GM12878 (cell line): ENCODE results near the gene FANCB. TPM values are rescaled to one million over a fixed set of nuclear protein-coding genes. Genes with fewer than 3 reads are reported as not detected.
A peak's percentile ranks its signal among the peaks of the same experiment; 100 is the strongest.

Experiments used
- ATAC-seq: fragments of 200-7000 bp; cut with Tn5 transposase; 3 replicates; pipeline ENCODE4 v1.9.1; 2020; ENCODE audit warnings: mild to moderate bottlenecking, moderate library complexity
- BruUV-seq: library from RNA; stranded (reverse); fragments of 400-500 nt; replicated peaks from 2 replicates; lab custom pipeline; 2021; lab: Mats Ljungman, UMichigan
- CTCF ChIA-PET: fragments of 300-600 bp; sonication (Branson Sonifier 250); formaldehyde crosslinking; extraction: SDS; loops from one replicate; lab custom pipeline; 2021; ENCODE audit warnings: inconsistent platforms; lab: Yijun Ruan, JAX
- POLR2A ChIA-PET: fragments of 350-600 bp; formaldehyde crosslinking; extraction: SDS; loops from one replicate; lab custom pipeline; 2021; ENCODE audit warnings: inconsistent platforms; lab: Charles Lee
- RAD21 ChIA-PET: fragments of 300-600 bp; sonication (Branson Sonifier 250); formaldehyde crosslinking; loops from one replicate; lab custom pipeline; 2023; ENCODE audit warnings: antibody characterized with exemption; ENCODE audit not compliant: unreplicated experiment; lab: Charles Lee
- SMC1A ChIA-PET: fragments of 300-600 bp; sonication (Branson Sonifier 250); formaldehyde crosslinking; loops from one replicate; lab custom pipeline; 2023; ENCODE audit not compliant: unreplicated experiment, uncharacterized antibody; lab: Charles Lee
- DNase-seq: peaks from one replicate; pipeline ENCODE4 v3.0.0-alpha.2; 2011; ENCODE audit warnings: low read depth, low spot score
- FAIRE-seq: peaks from 3 replicates; lab custom pipeline; 2011; peaks lifted over from hg19 to GRCh38; lab: Jason Lieb, UNC
- H2AFZ ChIP-seq: 2 replicates; pipeline ENCODE4 v1.6.0; 2011; ENCODE audit warnings: low read depth, low read length, control low read depth; ENCODE audit not compliant: control insufficient read depth
- H3K27ac ChIP-seq: 2 replicates; pipeline ENCODE4 v1.5.1; 2011; ENCODE audit warnings: control low read depth; ENCODE audit not compliant: control insufficient read depth, insufficient read depth
- H3K27me3 ChIP-seq, 2 experiments: replicated peaks in 1 of 2; 2 replicates each; pipeline versions ENCODE4 v1.6.0 to v1.6.1; 2011; ENCODE audit warnings: low read length in 1 of 2; ENCODE audit not compliant: control insufficient read depth in 2 of 2, insufficient read depth in 2 of 2
- H3K36me3 ChIP-seq, 2 experiments: 2 replicates each; pipeline ENCODE4 v1.5.1; 2011; ENCODE audit warnings: low read length in 1 of 2; ENCODE audit not compliant: control insufficient read depth in 2 of 2, insufficient read depth in 2 of 2
- H3K4me1 ChIP-seq: 2 replicates; pipeline ENCODE4 v1.6.1; 2011; ENCODE audit warnings: mild to moderate bottlenecking, low read length, moderate library complexity, mixed read lengths; ENCODE audit not compliant: control insufficient read depth, insufficient read depth
- H3K4me2 ChIP-seq: 2 replicates; pipeline ENCODE4 v1.6.0; 2011; ENCODE audit warnings: control low read depth; ENCODE audit not compliant: control insufficient read depth, insufficient read depth
- H3K4me3 ChIP-seq: fragments of 200-600 bp; sonication (generic); 2 replicates; pipeline ENCODE4 v1.5.1; 2016
- H3K79me2 ChIP-seq: 2 replicates; pipeline ENCODE4 v1.6.0; 2011; ENCODE audit warnings: low read length; ENCODE audit not compliant: control insufficient read depth, insufficient read depth
- H3K9ac ChIP-seq: 2 replicates; pipeline ENCODE4 v1.8.0; 2011; ENCODE audit warnings: low read length, control low read depth, mixed read lengths; ENCODE audit not compliant: control insufficient read depth, insufficient read depth
- H3K9me3 ChIP-seq: replicated peaks from 3 replicates; pipeline ENCODE4 v1.5.1; 2011; ENCODE audit warnings: mild to moderate bottlenecking, low read length; ENCODE audit not compliant: control insufficient read depth, insufficient read depth
- H4K20me1 ChIP-seq: 2 replicates; pipeline ENCODE4 v1.6.0; 2011; ENCODE audit not compliant: control insufficient read depth, insufficient read depth
- BACH1 ChIP-seq: fragments of 450-650 bp; IDR thresholded peaks from 2 replicates; pipeline ENCODE4 v1.6.1; 2017; ENCODE audit warnings: mild to moderate bottlenecking, borderline replicate concordance
- BCL11A ChIP-seq: IDR thresholded peaks from 2 replicates; pipeline ENCODE4 v1.6.1; 2011; ENCODE audit warnings: low read depth, low read length
- EP300 ChIP-seq, 2 experiments: fragments of 150-350 bp in 1 of 2; IDR thresholded peaks; 2 replicates each; pipeline ENCODE4 v1.6.1; 2011 to 2012; ENCODE audit warnings: low read depth in 2 of 2, low read length in 2 of 2, borderline replicate concordance in 1 of 2, improper control_type of control experiment in 1 of 2, inconsistent platforms in 1 of 2; ENCODE audit not compliant: control insufficient read depth in 1 of 2
- KDM1A ChIP-seq: fragments of 200-600 bp; sonication (generic); IDR thresholded peaks from 2 replicates; pipeline ENCODE4 v1.6.1; 2016; ENCODE audit warnings: borderline replicate concordance
- LARP7 ChIP-seq: fragments of 450-650 bp; IDR thresholded peaks from 2 replicates; pipeline ENCODE4 v1.6.1; 2017; ENCODE audit warnings: mild to moderate bottlenecking
- NFIC ChIP-seq: IDR thresholded peaks from 2 replicates; pipeline ENCODE4 v1.6.1; 2012; ENCODE audit warnings: low read depth, mild to moderate bottlenecking, inconsistent platforms, low read length, moderate library complexity
- PAX8 ChIP-seq: fragments of 450-650 bp; IDR thresholded peaks from 2 replicates; pipeline ENCODE4 v1.6.1; 2017; ENCODE audit warnings: mild to moderate bottlenecking, moderate library complexity
- PBX3 ChIP-seq: IDR thresholded peaks from 2 replicates; pipeline ENCODE4 v1.6.1; 2011; ENCODE audit warnings: mild to moderate bottlenecking, low read depth, low read length, moderate library complexity; ENCODE audit not compliant: insufficient replicate concordance
- POLR2AphosphoS2 ChIP-seq: IDR thresholded peaks from 2 replicates; pipeline ENCODE4 v1.6.1; 2011; ENCODE audit warnings: low read depth, mild to moderate bottlenecking, low read length, improper control_type of control experiment, moderate library complexity
- RAD51 ChIP-seq: fragments of 450-650 bp; IDR thresholded peaks from 2 replicates; pipeline ENCODE4 v1.6.1; 2016; ENCODE audit warnings: moderate library complexity, mild to moderate bottlenecking, inconsistent platforms
- RB1 ChIP-seq: fragments of 450-650 bp; formaldehyde crosslinking; IDR thresholded peaks from 2 replicates; pipeline ENCODE4 v1.6.1; 2017; ENCODE audit warnings: mild to moderate bottlenecking, borderline replicate concordance
- RELB ChIP-seq: fragments of 450-650 bp; IDR thresholded peaks from 2 replicates; pipeline ENCODE4 v1.6.1; 2017; ENCODE audit warnings: low read depth, mild to moderate bottlenecking, moderate library complexity
- SREBF1 ChIP-seq: IDR thresholded peaks from 2 replicates; pipeline ENCODE4 v1.6.1; 2012; ENCODE audit warnings: mild to moderate bottlenecking, low read length
- ZNF687 ChIP-seq: fragments of 450-650 bp; IDR thresholded peaks from 2 replicates; pipeline ENCODE4 v1.6.1; 2017; ENCODE audit warnings: mild to moderate bottlenecking, moderate library complexity
- ZSCAN29 ChIP-seq: fragments of 450-650 bp; IDR thresholded peaks from 2 replicates; pipeline ENCODE4 v1.6.1; 2017; ENCODE audit warnings: mild to moderate bottlenecking, moderate library complexity
- in situ Hi-C: fragments of 300-500 bp; cut with MboI; formaldehyde crosslinking; loops from 9 replicates; pipeline ENCODE4 v1.14.3; 2018; ENCODE audit warnings: mixed read lengths
- intact Hi-C: fragments of 100-400 bp; cut with micrococcal nuclease; formaldehyde crosslinking; loops from one replicate; pipeline ENCODE4 v1.14.2; 2022; ENCODE audit not compliant: unreplicated experiment
- polyA plus RNA-seq, 11 experiments: library from polyadenylated mRNA; depleted of rRNA in 4 of 11; unstranded in 6 of 11; stranded (reverse) in 5 of 11; fragments of >200 nt; fragmentation: Nextera tagmentation in 4 of 11; fragmentation: Illumina TruSeq in 1 of 11; extraction: Ambion mirVana in 4 of 11; extraction: Trizol in 1 of 11; gene quantifications; 1 replicate in 1 of 11; 2 replicates in 10 of 11; pipeline versions ENCODE4 v1.2.1 to v1.2.3, GENCODE V29; 2011 to 2016; ENCODE audit warnings: inconsistent platforms in 2 of 11, missing spikeins in 2 of 11, low read depth in 1 of 11
- total RNA-seq, 4 experiments: library from RNA; depleted of rRNA in 3 of 4; stranded (reverse); fragments of >200 nt in 3 of 4; fragmentation: Illumina TruSeq in 1 of 4; extraction: Trizol in 1 of 4; gene quantifications; 2 replicates each; pipeline versions ENCODE4 v1.2.1 to v1.2.3, GENCODE V29; 2013 to 2021
- TF ChIP-seq, protein P1 (sequence below), 3 experiments: IDR thresholded peaks in 2 of 3; conservative IDR thresholded peaks in 1 of 3; 2 replicates each; pipeline ENCODE4 v1.5.1; 2011; ENCODE audit warnings: low read depth in 3 of 3, low read length in 3 of 3, mild to moderate bottlenecking in 3 of 3, control low read depth in 2 of 3, moderate library complexity in 2 of 3, inconsistent platforms in 1 of 3, mixed read lengths in 1 of 3; ENCODE audit not compliant: control insufficient read depth in 2 of 3, insufficient read depth in 1 of 3; ENCODE audit errors: extremely low read depth in 1 of 3

Gene FANCB
- total and polyA plus RNA-seq, 10 of the 15 experiments (the other 5 are each of a cell fraction or from before 2014, with no cell fraction given), result 3.0 to 14.6 (median 8.4) TPM

GRCh38 chrX:14899607-14900006 is 26.7 kb upstream of the FANCB start:
- no peaks in the 10 kb centered on the region for H3K79me2 ChIP-seq
- peak; percentile 92 for ATAC-seq
- ChIA-PET CTCF (interaction anchor here (1.2 kb wide), 1 partner anchor 14 kb away, joined by 3 read pairs; no protein-coding TSS in a partner anchor), RAD21 (no interaction called here), POLR2A (interaction anchor here (0.5 to 1.0 kb wide), 3 partner anchors 26 to 367 kb away, joined by 3 to 4 read pairs (median 3); partner anchors contain the start of genes FANCB and MOSPD2), SMC1A (interaction anchor here (1.2 to 1.4 kb wide), 3 partner anchors 9 to 14 kb away, joined by 3 to 5 read pairs (median 4); no protein-coding TSS in a partner anchor)
- H4K20me1 ChIP-seq, result no peaks in the 10 kb centered on the region
- H3K4me2 ChIP-seq, result no peak overlapping the region
- no peak for DNase-seq
- no peak overlapping the region for H3K27ac ChIP-seq
- H3K9ac ChIP-seq, result no peak overlapping the region
- H3K9me3 ChIP-seq, result no peaks in the 10 kb centered on the region; the same call in 2 of the 3 replicates
- H3K36me3 ChIP-seq, result no peaks in the 10 kb centered on the region
- no peak overlapping the region for H2AFZ ChIP-seq
- no peaks in the 10 kb centered on the region for H3K4me1 ChIP-seq
- no peak overlapping the region for H3K4me3 ChIP-seq
- in situ Hi-C loops, result loop anchor here (25.0 kb wide), 1 partner anchor 2012 kb away; no protein-coding TSS in a partner anchor
- no TSS peak for BruUV-seq
- no peaks in the 10 kb centered on the region for H3K27me3 ChIP-seq
- intact Hi-C loops, result no loop called here
- FAIRE-seq, result no peak
- no peak for TF ChIP-seq ZSCAN29
- TF ChIP-seq KDM1A, result no peak
- peak; percentile 39; the same call in 1 of the 2 replicates for TF ChIP-seq NFIC
- TF ChIP-seq LARP7, result no peak
- no peak for TF ChIP-seq SREBF1
- TF ChIP-seq PAX8, result no peak
- peak; percentile 44; the same call in 1 of the 2 replicates for TF ChIP-seq BCL11A
- TF ChIP-seq, protein P1, sequence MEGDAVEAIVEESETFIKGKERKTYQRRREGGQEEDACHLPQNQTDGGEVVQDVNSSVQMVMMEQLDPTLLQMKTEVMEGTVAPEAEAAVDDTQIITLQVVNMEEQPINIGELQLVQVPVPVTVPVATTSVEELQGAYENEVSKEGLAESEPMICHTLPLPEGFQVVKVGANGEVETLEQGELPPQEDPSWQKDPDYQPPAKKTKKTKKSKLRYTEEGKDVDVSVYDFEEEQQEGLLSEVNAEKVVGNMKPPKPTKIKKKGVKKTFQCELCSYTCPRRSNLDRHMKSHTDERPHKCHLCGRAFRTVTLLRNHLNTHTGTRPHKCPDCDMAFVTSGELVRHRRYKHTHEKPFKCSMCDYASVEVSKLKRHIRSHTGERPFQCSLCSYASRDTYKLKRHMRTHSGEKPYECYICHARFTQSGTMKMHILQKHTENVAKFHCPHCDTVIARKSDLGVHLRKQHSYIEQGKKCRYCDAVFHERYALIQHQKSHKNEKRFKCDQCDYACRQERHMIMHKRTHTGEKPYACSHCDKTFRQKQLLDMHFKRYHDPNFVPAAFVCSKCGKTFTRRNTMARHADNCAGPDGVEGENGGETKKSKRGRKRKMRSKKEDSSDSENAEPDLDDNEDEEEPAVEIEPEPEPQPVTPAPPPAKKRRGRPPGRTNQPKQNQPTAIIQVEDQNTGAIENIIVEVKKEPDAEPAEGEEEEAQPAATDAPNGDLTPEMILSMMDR (IDR thresholded peaks at IDR 0.05 in 2 of 3, conservative IDR thresholded peaks at IDR 0.05 in 1 of 3; ENCODE audit: control insufficient read depth in 2 of 3, extremely low read depth in 1 of 3, insufficient read depth in 1 of 3, low read depth in 3 of 3, low read length in 3 of 3), result no peak
- peak in 1 of 2 experiments; percentile 43; a peak in 1 of 4 replicates for TF ChIP-seq EP300 (IDR thresholded peaks at IDR 0.05; ENCODE audit: borderline replicate concordance in 1 of 2, control insufficient read depth in 1 of 2, low read depth in 2 of 2, low read length in 2 of 2)
- no peak for TF ChIP-seq RB1
- 0 out of 2 replicates have a peak, but pooled peaks have one; percentile 24 for TF ChIP-seq RELB
- no peak for TF ChIP-seq POLR2AphosphoS2
- TF ChIP-seq ZNF687, result no peak
- no peak for TF ChIP-seq RAD51
- no peak for TF ChIP-seq BACH1
- TF ChIP-seq PBX3, result no peak
